ENCODE data around the gene CCL27. TPM values are rescaled to one million over a fixed set of nuclear protein-coding genes. Genes with fewer than 3 reads are reported as not detected.

CCL27 gene
- total and polyA plus RNA-seq, 2 donors (not counting 1 experiment from before 2014, with no cell fraction given), result not detected

- H3K4me3 ChIP-seq (replicated peaks in 1 of 4; ENCODE audit: control extremely low read depth in 1 of 4, insufficient read depth in 1 of 4, low read depth in 3 of 4, low read length in 4 of 4), result peak within 1 kb of the TSS; percentile 77 to 94 (median 87)
- H3K27me3 ChIP-seq (ENCODE audit: control insufficient read depth, insufficient read depth, low read length), result no peaks in the 10 kb centered on the region
- DNase-seq (ENCODE audit: low read depth in 2 of 2), result peak; percentile 92 to 93
- H3K9me3 ChIP-seq (ENCODE audit: control insufficient read depth, insufficient read depth, low read depth, low read length), result no peaks in the 10 kb centered on the region
- peaks cover 19% of the 10 kb centered on the region for H3K79me2 ChIP-seq (ENCODE audit: control insufficient read depth, insufficient read depth, low read length)
- H3K9ac ChIP-seq (ENCODE audit: insufficient read depth, low read length), result peak within 1 kb of the TSS; percentile 77
- H3K27ac ChIP-seq (ENCODE audit: insufficient read depth, low read length), result peak within 1 kb of the TSS; percentile 71
- peaks cover 2% of the 10 kb centered on the region for H3K36me3 ChIP-seq (ENCODE audit: control insufficient read depth, insufficient read depth, low read length)
- TF ChIP-seq EZH2 (IDR thresholded peaks at IDR 0.05; ENCODE audit: low read length, missing control alignments) (no peak), CTCF (conservative IDR thresholded peaks at IDR 0.05 in 1 of 2, IDR thresholded peaks at IDR 0.05 in 1 of 2; ENCODE audit: low read depth in 1 of 2, low read length in 2 of 2) (no peak)
- H3K4me1 ChIP-seq (ENCODE audit: control insufficient read depth, extremely low read depth, insufficient read depth, low read length), result peaks cover 13% of the 10 kb centered on the region
- H4K20me1 ChIP-seq (ENCODE audit: control insufficient read depth, extremely low read depth, insufficient read depth, low read length), result no peaks in the 10 kb centered on the region
- peak within 1 kb of the TSS; percentile 99 for H3K4me2 ChIP-seq (ENCODE audit: extremely low read depth, insufficient read depth, low read length)
- peak within 1 kb of the TSS; percentile 89 for H2AFZ ChIP-seq (ENCODE audit: low read length)
Measured at GRCh38 chr9:34637356-34638137, 24.9 kb downstream of the CCL27 start, which contains the start of gene SIGMAR1. Gene SIGMAR1, minus strand, starts transcription at chr9:34637787. Its CDS starts 90 bp downstream, at chr9:34637697.

- H3K9ac ChIP-seq (ENCODE audit: insufficient read depth, low read length), result peak overlapping the region; percentile 77
- no peaks in the 10 kb centered on the region for H3K9me3 ChIP-seq (ENCODE audit: control insufficient read depth, insufficient read depth, low read depth, low read length)
- no peaks in the 10 kb centered on the region for H4K20me1 ChIP-seq (ENCODE audit: control insufficient read depth, extremely low read depth, insufficient read depth, low read length)
- peak in 1 of 2 donors; percentile 38 for DNase-seq (ENCODE audit: low read depth in 2 of 2)
- peak overlapping the region; percentile 90 for H3K4me2 ChIP-seq (ENCODE audit: extremely low read depth, insufficient read depth, low read length)
- peak overlapping the region; percentile 89 for H2AFZ ChIP-seq (ENCODE audit: low read length)
- H3K4me1 ChIP-seq (ENCODE audit: control insufficient read depth, extremely low read depth, insufficient read depth, low read length), result peaks cover 13% of the 10 kb centered on the region
- H3K27ac ChIP-seq (ENCODE audit: insufficient read depth, low read length), result peak overlapping the region; percentile 71
- H3K27me3 ChIP-seq (ENCODE audit: control insufficient read depth, insufficient read depth, low read length), result no peaks in the 10 kb centered on the region
- peaks cover 2% of the 10 kb centered on the region for H3K36me3 ChIP-seq (ENCODE audit: control insufficient read depth, insufficient read depth, low read length)
- no peak for TF ChIP-seq CTCF (conservative IDR thresholded peaks at IDR 0.05 in 1 of 2, IDR thresholded peaks at IDR 0.05 in 1 of 2; ENCODE audit: low read depth in 1 of 2, low read length in 2 of 2)
- peak overlapping the region; percentile 77 to 94 (median 87) for H3K4me3 ChIP-seq (replicated peaks in 1 of 4; ENCODE audit: control extremely low read depth in 1 of 4, insufficient read depth in 1 of 4, low read depth in 3 of 4, low read length in 4 of 4)
- H3K79me2 ChIP-seq (ENCODE audit: control insufficient read depth, insufficient read depth, low read length), result peaks cover 19% of the 10 kb centered on the region
Measured at GRCh38 chr9:34636791-34637355, 25.6 kb downstream of the CCL27 start.

GRCh38 chr9:34635556-34635955, 26.9 kb downstream of the CCL27 start:
- peak overlapping the region; percentile 13 for H3K4me2 ChIP-seq (ENCODE audit: extremely low read depth, insufficient read depth, low read length)

More at GRCh38 chr9:34635556-34635955, 26.9 kb downstream of the CCL27 start:
- peaks cover 13% of the 10 kb centered on the region for H3K4me1 ChIP-seq (ENCODE audit: control insufficient read depth, extremely low read depth, insufficient read depth, low read length)
- H3K27ac ChIP-seq (ENCODE audit: insufficient read depth, low read length), result no peak overlapping the region
- no peak for DNase-seq (ENCODE audit: low read depth in 2 of 2)
- H2AFZ ChIP-seq (ENCODE audit: low read length), result no peak overlapping the region
- TF ChIP-seq EZH2 (IDR thresholded peaks at IDR 0.05; ENCODE audit: low read length, missing control alignments) (no peak), CTCF (conservative IDR thresholded peaks at IDR 0.05 in 1 of 2, IDR thresholded peaks at IDR 0.05 in 1 of 2; ENCODE audit: low read depth in 1 of 2, low read length in 2 of 2) (no peak)
- H3K36me3 ChIP-seq (ENCODE audit: control insufficient read depth, insufficient read depth, low read length), result peaks cover 2% of the 10 kb centered on the region
- H3K9me3 ChIP-seq (ENCODE audit: control insufficient read depth, insufficient read depth, low read depth, low read length), result no peaks in the 10 kb centered on the region
- H3K9ac ChIP-seq (ENCODE audit: insufficient read depth, low read length), result no peak overlapping the region
- H3K4me3 ChIP-seq (replicated peaks in 1 of 4; ENCODE audit: control extremely low read depth in 1 of 4, insufficient read depth in 1 of 4, low read depth in 3 of 4, low read length in 4 of 4), result no peak overlapping the region
- no peaks in the 10 kb centered on the region for H4K20me1 ChIP-seq (ENCODE audit: control insufficient read depth, extremely low read depth, insufficient read depth, low read length)
- H3K27me3 ChIP-seq (ENCODE audit: control insufficient read depth, insufficient read depth, low read length), result peaks cover under 1% of the 10 kb centered on the region
- H3K79me2 ChIP-seq (ENCODE audit: control insufficient read depth, insufficient read depth, low read length), result peaks cover 19% of the 10 kb centered on the region

Measured in fibroblast of lung (primary cell).